Stimulated activated CD4-positive, alpha-beta T cell treated with anti-CD3 and anti-CD28 coated beads, Interleukin-1b, Interleukin-23, amount 100 ng/mL, for 4 hours (primary cell): ENCODE data around the gene CENPB.

Source experiments
- DNase-seq, 2 donors: peaks; one replicate each; pipeline ENCODE4 v3.0.0-alpha.2; 2020; ENCODE audit warnings: low read depth in 2 of 2

The CENPB gene

DNA sequence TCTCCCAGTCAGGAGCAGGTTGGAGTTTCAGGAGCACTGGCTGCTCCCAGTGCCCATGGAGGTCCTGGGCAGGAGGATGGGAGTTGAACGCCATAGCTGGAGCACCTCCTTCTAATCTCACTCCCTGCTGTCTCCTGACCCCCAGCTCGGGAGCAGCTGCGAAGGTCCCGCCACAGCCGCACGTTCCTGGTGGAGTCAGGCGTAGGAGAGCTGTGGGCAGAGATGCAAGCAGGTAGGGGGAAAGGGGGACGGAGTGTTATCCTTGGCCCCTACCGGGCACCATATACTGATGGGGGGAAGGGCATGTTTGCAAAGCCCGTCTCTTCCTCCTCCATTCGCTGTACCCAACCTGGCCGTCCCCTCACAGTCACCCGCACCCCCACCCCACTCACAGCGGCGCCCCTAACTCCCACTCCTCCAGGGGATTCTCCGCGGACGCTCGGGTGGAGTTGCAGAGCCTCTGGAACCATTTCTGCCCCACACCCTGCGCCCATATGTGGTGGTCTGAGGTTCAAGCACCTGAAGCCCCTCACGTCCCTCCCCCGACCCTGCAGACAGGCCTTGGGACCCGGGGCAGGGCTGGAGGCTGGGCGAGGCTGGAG lies 37.4 kb downstream of the CENPB start:
- DNase-seq = no peak

DNA sequence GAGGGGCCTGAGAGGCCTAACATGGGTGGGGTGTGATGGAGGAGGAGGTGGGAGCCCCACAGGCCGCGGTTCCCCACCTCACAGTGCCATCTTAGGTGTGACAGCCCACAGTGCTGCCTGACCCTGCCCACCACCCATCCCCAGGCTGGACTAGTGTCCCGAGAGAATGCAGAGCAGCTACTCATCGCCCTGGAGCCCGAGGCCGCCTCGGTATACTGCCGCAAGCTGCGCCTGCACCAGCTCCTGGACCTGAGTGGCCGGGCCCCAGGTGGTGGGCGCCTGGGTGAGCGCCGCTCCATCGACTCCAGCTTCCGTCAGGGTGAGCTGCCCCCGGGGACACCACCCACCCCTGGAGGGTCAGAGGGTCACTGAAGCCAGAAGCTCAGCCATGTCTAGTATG lies 38.5 kb downstream of the CENPB start:
- DNase-seq = no peak

- DNase-seq = no peak
Observed at GRCh38 chr20:3747471-3747870, 39.1 kb downstream of the CENPB start.

GRCh38 chr20:3745686-3746173 lies 40.8 kb downstream of the CENPB start:
- no peak for DNase-seq

DNA sequence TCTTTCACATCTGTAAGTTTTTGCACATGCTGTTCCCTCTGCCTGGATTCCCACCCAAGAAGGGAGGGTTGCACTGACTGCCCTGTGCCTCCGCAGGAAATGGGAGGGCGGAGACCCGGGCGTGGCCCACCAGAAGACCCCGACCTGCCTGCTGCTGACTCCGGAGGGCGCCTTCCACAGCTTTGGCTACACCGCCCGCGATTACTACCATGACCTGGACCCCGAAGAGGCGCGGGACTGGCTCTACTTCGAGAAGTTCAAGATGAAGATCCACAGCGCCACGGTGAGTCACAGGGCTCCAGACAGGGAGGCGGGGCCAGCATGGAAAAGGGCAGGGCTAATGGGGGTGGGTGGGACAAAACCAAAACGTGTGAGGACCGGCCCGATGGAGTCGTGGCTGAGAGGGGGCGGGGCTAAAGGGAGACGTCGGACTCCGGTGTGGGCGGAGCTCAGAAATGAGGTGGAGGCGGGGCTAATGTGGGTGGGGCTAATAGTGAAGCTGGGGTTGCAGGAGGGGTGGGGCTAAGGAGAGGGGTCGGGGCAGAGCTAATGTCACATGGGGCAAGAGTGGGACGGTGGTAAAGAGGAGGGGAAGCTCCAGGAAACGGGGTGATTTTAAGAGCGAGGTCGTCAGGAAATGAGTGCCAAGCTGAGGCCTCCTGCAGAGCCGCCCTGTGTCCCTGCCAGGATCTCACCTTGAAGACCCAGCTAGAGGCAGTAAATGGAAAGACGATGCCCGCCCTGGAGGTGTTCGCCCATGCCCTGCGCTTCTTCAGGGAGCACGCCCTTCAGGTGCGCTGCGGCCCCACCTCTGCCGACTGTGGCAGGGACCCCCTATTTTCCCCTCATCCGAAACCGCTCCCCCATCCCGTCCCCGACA lies 41.5 kb downstream of the CENPB start:
- DNase-seq = peak; percentile 60 to 66

- no peak for DNase-seq
Observed at GRCh38 chr20:3744037-3744436, 42.5 kb downstream of the CENPB start.

DNA sequence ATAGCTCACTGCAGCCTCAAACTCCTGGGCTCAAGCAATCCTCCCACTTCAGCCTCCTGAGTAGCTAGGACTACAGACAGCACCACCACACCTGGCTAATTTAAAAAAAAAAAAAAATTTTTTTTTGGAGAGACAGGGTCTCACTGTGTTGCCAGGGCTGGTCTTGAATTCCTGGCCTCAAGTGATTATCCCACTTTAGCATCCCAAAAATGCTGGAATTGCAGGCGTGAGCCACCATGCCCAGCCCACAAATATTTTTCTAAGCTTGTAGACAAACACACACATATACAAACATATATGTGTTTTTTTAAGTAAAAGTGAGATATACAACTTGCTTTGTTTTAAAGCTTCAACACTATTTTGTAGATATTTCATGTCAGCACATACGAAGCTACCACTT lies 43.3 kb downstream of the CENPB start:
- DNase-seq = no peak

GRCh38 chr20:3741836-3742458 lies 44.6 kb downstream of the CENPB start:
- DNase-seq = no peak

GRCh38 chr20:3740615-3741301 lies 45.8 kb downstream of the CENPB start:
- no peak for DNase-seq

GRCh38 chr20:3739926-3740451 lies 46.6 kb downstream of the CENPB start:
- DNase-seq = no peak

GRCh38 chr20:3739054-3739925 lies 47.2 kb downstream of the CENPB start:
- no peak for DNase-seq

- no peak for DNase-seq
Observed at GRCh38 chr20:3738111-3739053, 48.2 kb downstream of the CENPB start.

DNA sequence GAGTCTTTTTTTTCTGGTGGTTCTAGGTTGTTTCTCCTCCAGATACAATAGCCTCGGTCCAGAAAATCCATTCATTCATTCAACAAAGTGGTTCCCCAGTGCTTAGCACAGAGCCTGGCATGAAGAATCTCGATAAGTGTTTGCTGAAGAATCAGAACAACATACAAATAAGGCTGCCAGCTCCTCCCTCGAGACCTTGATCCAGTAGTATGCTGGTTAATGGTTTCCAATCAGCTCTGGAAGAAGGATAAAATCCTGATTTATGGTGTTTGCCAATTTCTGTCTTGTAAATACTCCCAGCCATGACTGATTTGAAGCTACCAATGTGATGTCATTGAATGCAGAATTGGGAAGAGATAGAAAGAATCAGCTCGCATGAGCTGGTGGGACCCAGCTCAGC lies 50.8 kb downstream of the CENPB start:
- no peak for DNase-seq

DNA sequence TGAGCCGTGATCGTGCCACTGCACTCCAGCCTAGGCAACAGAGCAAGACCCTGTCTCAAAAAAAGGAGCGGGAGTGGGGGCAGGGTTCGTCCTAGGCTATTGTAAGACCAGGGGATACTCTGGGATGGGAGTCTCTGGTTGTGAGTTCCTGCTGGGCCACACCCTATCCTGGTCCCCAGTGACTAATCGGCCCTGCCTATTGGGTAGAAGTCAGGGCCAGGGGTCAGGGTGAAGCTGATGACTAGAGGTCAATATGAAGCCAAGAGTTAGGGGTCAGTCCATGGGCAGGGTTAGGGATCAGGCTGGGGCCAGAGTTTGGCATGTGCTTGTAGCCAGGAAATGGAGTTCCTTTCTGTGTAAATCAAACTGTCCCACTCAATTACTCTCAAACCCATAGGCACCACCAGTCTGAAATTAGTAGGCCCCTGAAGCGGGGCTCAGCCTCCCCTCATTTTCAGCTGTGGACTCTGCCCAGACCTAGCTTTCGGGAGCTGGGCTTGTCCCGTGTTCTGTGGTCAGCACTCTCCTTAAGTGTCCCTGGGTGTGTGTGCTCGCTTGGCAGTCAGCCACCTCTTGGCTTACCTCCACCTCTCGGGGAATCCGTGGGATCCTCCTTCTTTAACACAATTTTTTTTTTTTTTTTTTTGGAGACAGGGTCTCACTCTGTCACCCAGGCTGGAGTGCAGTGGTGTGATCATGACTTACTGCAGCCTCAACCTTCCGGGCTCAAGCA lies 52.3 kb downstream of the CENPB start:
- no peak for DNase-seq
